CD4-positive, alpha-beta T cell treated with Interleukin-1 beta for 1 hour (primary cell): ENCODE measurements around the gene MTNR1A.

ENCODE experiments used
- DNase-seq, 2 donors: peaks; one replicate each; pipeline ENCODE4 v3.0.0-alpha.2; 2020 to 2022

The MTNR1A gene

GRCh38 chr4:186485150-186485549 lies 70.2 kb downstream of the MTNR1A start:
- DNase-seq = no peak

GRCh38 chr4:186483656-186484055 lies 71.7 kb downstream of the MTNR1A start:
- no peak for DNase-seq
